Karpas-422 (cell line): ENCODE results near the gene ANO1. TPM values are rescaled to one million over a fixed set of nuclear protein-coding genes. Genes with fewer than 3 reads are reported as not detected.

Experiments
- DNase-seq: peaks from one replicate; pipeline ENCODE4 v3.0.0-alpha.2; 2015
- H2AFZ ChIP-seq: fragments of 200-600 bp; sonication (generic); 2 replicates; pipeline ENCODE4 v1.6.1; 2014; ENCODE audit warnings: antibody characterized with exemption, low read length, mixed read lengths
- H3K27ac ChIP-seq: fragments of 200-600 bp; sonication (generic); 2 replicates; pipeline ENCODE4 v1.5.1; 2014; ENCODE audit warnings: mild to moderate bottlenecking, low read length, moderate library complexity
- H3K27me3 ChIP-seq: fragments of 200-600 bp; sonication (generic); 2 replicates; pipeline ENCODE4 v1.6.1; 2014; ENCODE audit warnings: low read length, mixed read lengths
- H3K36me3 ChIP-seq: fragments of 200-600 bp; sonication (generic); 2 replicates; pipeline ENCODE4 v1.6.1; 2014; ENCODE audit warnings: low read length, mixed read lengths; ENCODE audit not compliant: insufficient read depth
- H3K4me1 ChIP-seq: fragments of 200-600 bp; sonication (generic); 2 replicates; pipeline ENCODE4 v1.6.1; 2014; ENCODE audit warnings: mild to moderate bottlenecking, low read length, mixed read lengths
- H3K4me2 ChIP-seq: fragments of 200-600 bp; sonication (generic); 2 replicates; pipeline ENCODE4 v1.6.1; 2014; ENCODE audit warnings: low read length, low read depth, mild to moderate bottlenecking; ENCODE audit not compliant: poor library complexity, severe bottlenecking
- H3K4me3 ChIP-seq: fragments of 200-600 bp; sonication (generic); 2 replicates; pipeline ENCODE4 v1.5.1; 2014; ENCODE audit warnings: mild to moderate bottlenecking, antibody characterized with exemption, low read length, mixed read lengths
- H3K79me2 ChIP-seq: fragments of 200-600 bp; sonication (generic); 2 replicates; pipeline ENCODE4 v1.6.1; 2014; ENCODE audit warnings: mild to moderate bottlenecking, low read length, mixed read lengths
- H3K9ac ChIP-seq: fragments of 200-600 bp; sonication (generic); 2 replicates; pipeline ENCODE4 v1.6.0; 2014; ENCODE audit warnings: low read length
- H3K9me2 ChIP-seq: fragments of 200-600 bp; sonication (generic), shearing (Covaris generic); replicated peaks from 2 replicates; pipeline ENCODE4 v1.6.0; 2014; ENCODE audit warnings: mild to moderate bottlenecking, low read length, moderate library complexity; ENCODE audit not compliant: insufficient read depth
- H3K9me3 ChIP-seq: fragments of 300-700, 200-600 bp; sonication (generic); 2 replicates; pipeline ENCODE4 v1.6.1; 2014; ENCODE audit warnings: low read length, mixed read lengths
- H4K20me1 ChIP-seq: fragments of 200-600 bp; sonication (generic); 2 replicates; pipeline ENCODE4 v1.6.1; 2014; ENCODE audit warnings: mild to moderate bottlenecking, antibody characterized with exemption, low read length, low read depth; ENCODE audit not compliant: insufficient read depth
- total RNA-seq: library from RNA; depleted of rRNA; stranded (reverse); fragments of >200 nt; shearing (Covaris generic); gene quantifications from 2 replicates; pipeline ENCODE4 v1.2.3, GENCODE V29; 2014; ENCODE audit warnings: low replicate concordance

Gene ANO1
- total RNA-seq, 1 experiment from 2014 or later: not detected

GRCh38 chr11:70139785-70140410 lies 61.8 kb downstream of the ANO1 start:
- Histone ChIP-seq H3K27me3 (no peaks in the 10 kb centered on the region), H3K36me3 (no peaks in the 10 kb centered on the region), H3K27ac (no peak overlapping the region), H4K20me1 (0 out of 2 replicates have a peak, but pooled peaks cover 4% of the 10 kb centered on the region), H3K4me3 (no peak overlapping the region), H2AFZ (no peak overlapping the region), H3K4me1 (no peaks in the 10 kb centered on the region), H3K9ac (no peak overlapping the region), H3K79me2 (no peaks in the 10 kb centered on the region), H3K9me2 (no peaks in the 10 kb centered on the region), H3K9me3 (no peaks in the 10 kb centered on the region), H3K4me2 (no peak overlapping the region)
- DNase-seq: no peak

GRCh38 chr11:70140711-70141485 lies 62.8 kb downstream of the ANO1 start:
- Histone ChIP-seq H3K9ac (no peak overlapping the region), H3K9me2 (no peaks in the 10 kb centered on the region), H2AFZ (no peak overlapping the region), H4K20me1 (0 out of 2 replicates have a peak, but pooled peaks cover 4% of the 10 kb centered on the region), H3K27me3 (no peaks in the 10 kb centered on the region), H3K4me3 (no peak overlapping the region), H3K27ac (no peak overlapping the region), H3K36me3 (no peaks in the 10 kb centered on the region), H3K4me1 (no peaks in the 10 kb centered on the region), H3K4me2 (no peak overlapping the region), H3K79me2 (no peaks in the 10 kb centered on the region), H3K9me3 (no peaks in the 10 kb centered on the region)
- no peak for DNase-seq

- H3K9me3 ChIP-seq: no peaks in the 10 kb centered on the region
- no peak overlapping the region for H2AFZ ChIP-seq
- H3K79me2 ChIP-seq: no peaks in the 10 kb centered on the region
- H4K20me1 ChIP-seq: 0 out of 2 replicates have a peak, but pooled peaks cover 4% of the 10 kb centered on the region
- no peaks in the 10 kb centered on the region for H3K27me3 ChIP-seq
- H3K36me3 ChIP-seq: no peaks in the 10 kb centered on the region
- no peak for DNase-seq
- H3K27ac ChIP-seq: no peak overlapping the region
- H3K9ac ChIP-seq: no peak overlapping the region
- no peak overlapping the region for H3K4me3 ChIP-seq
- H3K9me2 ChIP-seq: no peaks in the 10 kb centered on the region
- no peak overlapping the region for H3K4me2 ChIP-seq
- H3K4me1 ChIP-seq: no peaks in the 10 kb centered on the region
These were observed 63.5 kb downstream of the ANO1 start for GRCh38 chr11:70141486-70142220.

GRCh38 chr11:70142221-70142875 lies 64.2 kb downstream of the ANO1 start:
- Histone ChIP-seq H2AFZ (no peak overlapping the region), H3K36me3 (no peaks in the 10 kb centered on the region), H3K9me3 (no peaks in the 10 kb centered on the region), H3K4me1 (no peaks in the 10 kb centered on the region), H3K4me2 (no peak overlapping the region), H3K9ac (no peak overlapping the region), H3K27ac (no peak overlapping the region), H3K79me2 (no peaks in the 10 kb centered on the region), H4K20me1 (0 out of 2 replicates have a peak, but pooled peaks cover 4% of the 10 kb centered on the region), H3K9me2 (no peaks in the 10 kb centered on the region), H3K27me3 (no peaks in the 10 kb centered on the region), H3K4me3 (no peak overlapping the region)
- DNase-seq: no peak

GRCh38 chr11:70144262-70144661 lies 66.1 kb downstream of the ANO1 start:
- Histone ChIP-seq H3K9me3 (no peaks in the 10 kb centered on the region), H3K27me3 (no peaks in the 10 kb centered on the region), H3K36me3 (no peaks in the 10 kb centered on the region), H3K4me3 (no peak overlapping the region), H2AFZ (no peak overlapping the region), H4K20me1 (0 out of 2 replicates have a peak, but pooled peaks cover 4% of the 10 kb centered on the region), H3K27ac (no peak overlapping the region), H3K4me1 (no peaks in the 10 kb centered on the region), H3K9ac (no peak overlapping the region), H3K9me2 (no peaks in the 10 kb centered on the region), H3K79me2 (no peaks in the 10 kb centered on the region), H3K4me2 (no peak overlapping the region)
- no peak for DNase-seq

DNA sequence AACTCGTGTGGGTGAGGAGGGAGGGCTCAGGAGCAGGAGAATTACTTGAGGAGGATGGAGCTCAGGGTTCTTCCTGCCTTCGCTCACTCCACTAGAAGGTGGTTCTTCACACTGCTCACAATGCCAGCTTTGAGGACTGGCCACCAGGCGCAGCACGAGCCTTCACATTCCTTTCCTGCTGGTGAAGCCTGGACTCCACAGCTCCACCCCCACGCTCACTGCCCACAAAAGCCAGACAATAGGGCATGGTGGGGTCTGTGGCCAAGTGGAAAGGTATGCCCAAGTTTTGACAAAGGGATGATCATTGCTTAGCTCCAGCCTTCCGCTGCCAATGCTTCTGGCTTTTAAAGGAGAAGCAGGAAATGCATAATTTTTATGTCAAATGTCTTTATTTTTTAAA lies 67.0 kb downstream of the ANO1 start:
- Histone ChIP-seq H3K36me3 (no peaks in the 10 kb centered on the region), H3K9me2 (no peaks in the 10 kb centered on the region), H3K9ac (no peak overlapping the region), H2AFZ (no peak overlapping the region), H3K9me3 (no peaks in the 10 kb centered on the region), H3K4me2 (no peak overlapping the region), H3K79me2 (no peaks in the 10 kb centered on the region), H3K4me3 (no peak overlapping the region), H3K27ac (no peak overlapping the region), H4K20me1 (0 out of 2 replicates have a peak, but pooled peaks cover 4% of the 10 kb centered on the region), H3K27me3 (no peaks in the 10 kb centered on the region), H3K4me1 (no peaks in the 10 kb centered on the region)
- no peak for DNase-seq

DNA sequence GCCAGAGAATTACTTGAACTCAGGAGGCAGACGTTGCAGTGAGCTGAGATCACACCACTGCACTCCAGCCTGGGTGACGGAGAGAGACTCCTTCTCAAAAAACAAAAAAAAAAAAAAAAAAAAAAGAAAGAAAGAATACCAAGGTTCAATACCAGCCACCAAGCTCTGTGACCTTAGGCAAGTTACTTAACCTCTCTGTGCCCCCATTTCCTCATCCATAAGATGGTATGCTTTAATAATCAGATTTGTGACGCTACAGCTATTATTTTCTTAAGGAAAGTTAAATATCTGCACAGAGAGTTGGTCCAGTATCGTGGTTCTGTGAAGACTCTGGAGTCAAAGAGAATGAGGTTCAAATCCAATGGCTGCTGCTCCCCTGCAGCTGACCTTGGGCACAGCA lies 67.7 kb downstream of the ANO1 start:
- no peak for DNase-seq
- H3K4me2 ChIP-seq: no peak overlapping the region
- no peaks in the 10 kb centered on the region for H3K79me2 ChIP-seq

More for the DNA sequence above, 67.7 kb downstream of the ANO1 start:
- no peaks in the 10 kb centered on the region for H3K9me2 ChIP-seq
- no peaks in the 10 kb centered on the region for H3K36me3 ChIP-seq
- H3K27me3 ChIP-seq: no peaks in the 10 kb centered on the region
- H3K9ac ChIP-seq: no peak overlapping the region
- 0 out of 2 replicates have a peak, but pooled peaks cover 4% of the 10 kb centered on the region for H4K20me1 ChIP-seq
- H2AFZ ChIP-seq: no peak overlapping the region
- H3K9me3 ChIP-seq: no peaks in the 10 kb centered on the region
- no peaks in the 10 kb centered on the region for H3K4me1 ChIP-seq
- H3K4me3 ChIP-seq: no peak overlapping the region
- no peak overlapping the region for H3K27ac ChIP-seq
